Spleen (tissue), 11 donors: Measurements from ENCODE around the gene SPHK2. TPM values are rescaled to one million over a fixed set of nuclear protein-coding genes. Genes with fewer than 3 reads are reported as not detected.

Source experiments
- DNase-seq: peaks from one replicate; pipeline ENCODE4 v3.0.0-alpha.2; 2020
- H3K27ac ChIP-seq, 8 donors: fragments of 200-600 bp; sonication (generic) in 7 of 8; 1 replicate in 4 of 8; 2 replicates in 4 of 8; pipeline versions ENCODE4 v1.5.0 to v1.8.0; 2016 to 2021; ENCODE audit warnings: inconsistent platforms in 4 of 8, mild to moderate bottlenecking in 4 of 8, moderate library complexity in 1 of 8
- H3K27me3 ChIP-seq, 7 donors: fragments of 200-600 bp; sonication (generic) in 6 of 7; replicated peaks in 1 of 7; 1 replicate in 4 of 7; 2 replicates in 3 of 7; pipeline versions ENCODE4 v1.5.0 to v1.8.0; 2016 to 2021; ENCODE audit warnings: inconsistent platforms in 3 of 7, mild to moderate bottlenecking in 1 of 7
- H3K36me3 ChIP-seq, 6 donors: fragments of 200-600 bp; sonication (generic) in 5 of 6; 1 replicate in 4 of 6; 2 replicates in 2 of 6; pipeline versions ENCODE4 v1.5.0 to v1.8.0; 2016 to 2021; ENCODE audit warnings: inconsistent platforms in 2 of 6
- H3K4me1 ChIP-seq, 6 donors: fragments of 200-600 bp; sonication (generic) in 5 of 6; 1 replicate in 3 of 6; 2 replicates in 3 of 6; pipeline versions ENCODE4 v1.5.0 to v1.8.0; 2016 to 2021; ENCODE audit warnings: inconsistent platforms in 3 of 6
- H3K4me3 ChIP-seq, 8 donors: fragments of 200-600 bp; sonication (generic) in 7 of 8; 1 replicate in 4 of 8; 2 replicates in 4 of 8; pipeline versions ENCODE4 v1.5.0 to v1.8.0; 2016 to 2021; ENCODE audit warnings: inconsistent platforms in 4 of 8, mild to moderate bottlenecking in 4 of 8, moderate library complexity in 2 of 8
- H3K9me3 ChIP-seq, 8 donors: fragments of 200-600 bp; sonication (generic) in 7 of 8; 1 replicate in 4 of 8; 2 replicates in 4 of 8; pipeline versions ENCODE4 v1.5.0 to v1.8.0; 2016 to 2021; ENCODE audit warnings: inconsistent platforms in 4 of 8
- POLR2A ChIP-seq, 3 donors: fragments of 450-650 bp; IDR thresholded peaks; one replicate each; pipeline ENCODE4 v1.5.1; 2017; ENCODE audit warnings: antibody characterized with exemption in 3 of 3, mild to moderate bottlenecking in 1 of 3
- POLR2AphosphoS5 ChIP-seq, 3 donors: sonication (generic); formaldehyde crosslinking; IDR thresholded peaks; one replicate each; pipeline ENCODE4 v1.5.1; 2017; ENCODE audit warnings: antibody characterized with exemption in 3 of 3
- WGBS, 5 donors: extraction: QIAGEN DNeasy Blood & Tissue Kit in 3 of 5; methylation state at CpG; one replicate each; pipeline versions ENCODE4 v1.1.5 to v1.1.7; 2013 to 2018; 5-methylcytosine and 5-hydroxymethylcytosine counted together
- intact Hi-C: fragments of 100-400 bp; cut with DNase I; formaldehyde crosslinking; loops from one replicate; pipeline ENCODE4 v1.15.0; 2023; ENCODE audit warnings: low total_unique reads
- polyA plus RNA-seq, 3 donors: library from polyadenylated mRNA; stranded (reverse); fragments of 200-250 nt; gene quantifications; one replicate each; pipeline ENCODE4 v1.2.1, GENCODE V29; 2013
- total RNA-seq, 7 donors: library from RNA; depleted of rRNA in 3 of 7; stranded (reverse); fragments of >200 nt in 3 of 7; fragmentation: NEBNext Ultra II Directional in 4 of 7; extraction: Animal tissue kit (Norgen Biotek cat#: 25700) in 4 of 7; gene quantifications; one replicate each; pipeline versions ENCODE4 v1.1.0 to v1.2.1, GENCODE V29; 2016 to 2021
- TF ChIP-seq, protein P1 (sequence below), 11 experiments: fragments of 200-600 bp in 7 of 11; fragments of 450-650 bp in 4 of 11; sonication (generic) in 4 of 11; IDR thresholded peaks in 8 of 11; conservative IDR thresholded peaks in 3 of 11; 1 replicate in 7 of 11; 2 replicates in 4 of 11; pipeline versions ENCODE4 v1.4.0 to v1.8.0; 2016 to 2021; ENCODE audit warnings: antibody characterized with exemption in 11 of 11, inconsistent platforms in 4 of 11, mild to moderate bottlenecking in 1 of 11
- donor health status: healthy with polysubstance abuse.
- donor health status: DM: no; HTN: no; CAD: no; lungs with moderate emphysema.
- donor health status: DM: no; HTN: no; CAD: no.
- donor health status: Bipolar disorder and iron deficiency.
- donor health status: healthy.
- donor health status: DM: no; HTN: no; CAD: no.
- donor health status: DM: yes; HTN: yes; CAD: no.

The SPHK2 gene
- total and polyA plus RNA-seq, 10 donors: 7.9 to 26.5 (median 21.3) TPM

DNA sequence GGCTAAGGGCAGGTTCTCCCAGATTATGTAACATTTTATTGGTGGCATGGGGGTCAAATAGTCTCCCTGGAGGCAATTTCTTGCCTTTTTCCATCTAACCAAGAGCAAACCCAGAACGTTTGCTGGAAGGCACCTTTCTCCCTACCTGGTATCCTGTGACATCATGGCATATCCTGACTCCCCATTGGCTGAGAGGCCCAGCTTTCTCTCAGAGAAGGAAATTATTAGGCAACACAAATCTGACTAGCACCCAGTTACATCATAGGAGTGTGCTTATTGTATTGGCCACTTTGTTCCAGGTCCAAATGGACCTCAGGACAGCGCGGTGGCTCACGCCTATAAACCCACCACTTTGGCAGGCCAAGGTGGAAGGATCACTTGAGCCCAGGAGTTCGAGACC is 40.5 kb downstream of the SPHK2 start:
- intact Hi-C loops: no loop called here
- H3K27me3 ChIP-seq: no peaks in the 10 kb centered on the region
- TF ChIP-seq POLR2A (IDR thresholded peaks at IDR 0.05) (no peak), POLR2AphosphoS5 (IDR thresholded peaks at IDR 0.05) (no peak)
- TF ChIP-seq, protein P1, sequence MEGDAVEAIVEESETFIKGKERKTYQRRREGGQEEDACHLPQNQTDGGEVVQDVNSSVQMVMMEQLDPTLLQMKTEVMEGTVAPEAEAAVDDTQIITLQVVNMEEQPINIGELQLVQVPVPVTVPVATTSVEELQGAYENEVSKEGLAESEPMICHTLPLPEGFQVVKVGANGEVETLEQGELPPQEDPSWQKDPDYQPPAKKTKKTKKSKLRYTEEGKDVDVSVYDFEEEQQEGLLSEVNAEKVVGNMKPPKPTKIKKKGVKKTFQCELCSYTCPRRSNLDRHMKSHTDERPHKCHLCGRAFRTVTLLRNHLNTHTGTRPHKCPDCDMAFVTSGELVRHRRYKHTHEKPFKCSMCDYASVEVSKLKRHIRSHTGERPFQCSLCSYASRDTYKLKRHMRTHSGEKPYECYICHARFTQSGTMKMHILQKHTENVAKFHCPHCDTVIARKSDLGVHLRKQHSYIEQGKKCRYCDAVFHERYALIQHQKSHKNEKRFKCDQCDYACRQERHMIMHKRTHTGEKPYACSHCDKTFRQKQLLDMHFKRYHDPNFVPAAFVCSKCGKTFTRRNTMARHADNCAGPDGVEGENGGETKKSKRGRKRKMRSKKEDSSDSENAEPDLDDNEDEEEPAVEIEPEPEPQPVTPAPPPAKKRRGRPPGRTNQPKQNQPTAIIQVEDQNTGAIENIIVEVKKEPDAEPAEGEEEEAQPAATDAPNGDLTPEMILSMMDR (IDR thresholded peaks at IDR 0.05 in 8 of 11, conservative IDR thresholded peaks at IDR 0.05 in 3 of 11): no peak
- H3K4me1 ChIP-seq: peaks cover 10 to 21% (median 17%) of the 10 kb centered on the region in 6 donors
- DNase-seq: no peak
- H3K4me3 ChIP-seq: no peak overlapping the region
- H3K9me3 ChIP-seq: no peaks in the 10 kb centered on the region
- no peak overlapping the region for H3K27ac ChIP-seq
- H3K36me3 ChIP-seq: no peaks in the 10 kb centered on the region
- 74 to 81% (median 77%) methylated on average over 5 of the region's 5 CpGs for WGBS, 5 donors

DNA sequence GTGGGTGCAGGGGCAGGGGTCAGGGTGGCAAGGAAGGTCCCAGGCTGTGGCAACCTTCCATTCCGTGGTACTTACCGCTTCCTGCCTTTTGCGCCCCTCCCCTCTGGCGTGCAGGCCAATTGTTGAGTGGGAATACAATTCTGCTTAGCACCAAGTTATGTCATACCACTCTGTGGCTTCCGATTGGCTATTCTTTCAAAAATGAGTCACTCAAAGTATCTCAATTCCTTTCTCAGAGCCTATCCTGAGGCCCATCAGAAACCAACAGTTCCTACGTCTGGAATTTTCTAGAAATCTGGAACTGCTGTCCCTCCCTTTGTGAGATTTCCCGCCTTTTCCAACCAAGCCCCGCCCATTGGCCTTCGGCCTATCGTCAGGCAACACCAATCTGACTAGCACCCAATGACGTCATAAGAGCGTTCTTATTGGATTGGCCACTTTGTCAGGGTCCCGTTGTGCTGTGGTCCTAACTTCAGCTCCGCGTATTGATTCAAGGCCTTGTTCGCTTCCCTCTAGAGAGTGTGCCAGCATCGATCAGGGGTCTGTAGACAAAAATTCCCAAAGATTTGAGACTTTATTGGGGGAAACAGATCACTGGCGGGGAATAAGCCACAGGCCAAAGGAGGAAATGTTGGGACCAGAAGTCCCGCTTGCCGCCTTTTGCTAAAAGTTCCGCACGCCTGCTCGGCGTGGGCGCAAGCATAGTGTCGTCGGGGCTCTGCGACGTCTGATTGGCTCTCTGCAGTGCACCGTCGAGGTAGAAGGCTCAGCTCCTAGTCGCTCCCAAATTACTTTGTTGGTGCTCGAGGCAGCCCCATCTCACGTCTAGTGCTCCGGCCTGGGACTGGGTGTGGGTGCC is 41.8 kb downstream of the SPHK2 start:
- TF ChIP-seq, protein P1 (IDR thresholded peaks at IDR 0.05 in 8 of 11, conservative IDR thresholded peaks at IDR 0.05 in 3 of 11): peak in 2 of 11 experiments; percentile 15 to 24
- peak in 2 of 3 donors; percentile 48 to 52 for TF ChIP-seq POLR2AphosphoS5 (IDR thresholded peaks at IDR 0.05)
- no peak for TF ChIP-seq POLR2A (IDR thresholded peaks at IDR 0.05)
- Histone ChIP-seq H3K4me3 (peak overlapping the region in 4 of 8 donors; percentile 5 to 55 (median 10)), H3K36me3 (no peaks in the 10 kb centered on the region), H3K9me3 (no peaks in the 10 kb centered on the region), H3K27ac (peak overlapping the region; percentile 62 to 85 (median 74)), H3K4me1 (peaks cover 10 to 21% (median 17%) of the 10 kb centered on the region in 6 donors), H3K27me3 (no peaks in the 10 kb centered on the region)
- 45 to 55% (median 46%) methylated on average over 35 of the region's 35 CpGs for WGBS, 5 donors
- DNase-seq: peak; percentile 89
- intact Hi-C loops: no loop called here

DNA sequence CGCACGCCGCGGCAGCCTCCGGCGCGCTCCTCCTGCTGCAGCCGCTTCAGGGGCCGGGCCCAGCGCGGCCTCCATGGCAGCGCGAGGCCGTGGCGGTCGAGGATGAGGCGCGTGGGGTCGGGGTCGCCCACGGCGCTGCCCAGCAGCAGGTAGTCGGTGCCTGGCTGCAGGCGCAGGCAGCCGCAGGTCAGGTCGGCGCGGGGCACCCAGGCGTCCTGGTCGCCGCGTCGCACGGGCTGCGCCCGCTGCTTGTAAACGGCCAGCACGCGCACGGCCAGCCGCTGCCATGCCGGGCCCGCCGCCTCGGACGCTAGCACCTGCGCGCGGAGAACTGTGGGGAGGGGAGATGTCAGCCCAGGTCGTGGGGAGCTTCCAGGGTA is 42.4 kb downstream of the SPHK2 start:
- WGBS, 5 donors: 92 to 98% (median 95%) methylated on average over 40 to 50 of the region's 50 CpGs
- H3K27me3 ChIP-seq: no peaks in the 10 kb centered on the region
- no peak for DNase-seq
- intact Hi-C loops: no loop called here
- TF ChIP-seq POLR2AphosphoS5 (IDR thresholded peaks at IDR 0.05) (no peak), POLR2A (IDR thresholded peaks at IDR 0.05) (no peak)
- TF ChIP-seq, protein P1 (IDR thresholded peaks at IDR 0.05 in 8 of 11, conservative IDR thresholded peaks at IDR 0.05 in 3 of 11): no peak
- H3K4me1 ChIP-seq: peaks cover 10 to 21% (median 17%) of the 10 kb centered on the region in 6 donors
- no peaks in the 10 kb centered on the region for H3K36me3 ChIP-seq
- H3K9me3 ChIP-seq: no peaks in the 10 kb centered on the region
- no peak overlapping the region for H3K4me3 ChIP-seq
- H3K27ac ChIP-seq: peak overlapping the region in 4 of 8 donors; percentile 71 to 85 (median 74)

DNA sequence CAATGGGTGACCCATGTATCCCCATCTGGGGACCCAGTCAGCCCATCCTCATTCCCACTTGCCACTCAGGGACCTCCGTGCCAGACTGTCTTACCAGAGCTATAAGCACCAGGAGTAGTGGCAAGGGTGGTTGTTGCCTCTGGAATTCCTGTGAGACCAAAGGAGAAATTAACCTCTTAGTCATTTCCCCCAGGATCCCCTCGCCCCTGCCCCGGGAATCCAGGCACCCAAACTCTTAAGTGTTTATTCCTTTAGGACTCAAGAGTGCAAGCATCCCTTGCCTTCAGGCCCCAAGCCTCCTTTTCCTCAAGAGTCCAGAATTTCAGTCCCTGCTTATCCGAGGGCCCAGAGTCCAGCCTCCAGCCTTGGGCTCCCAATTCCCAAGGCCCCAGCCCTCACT is 44.4 kb downstream of the SPHK2 start:
- Histone ChIP-seq H3K27ac (no peak overlapping the region), H3K9me3 (no peaks in the 10 kb centered on the region), H3K36me3 (no peaks in the 10 kb centered on the region), H3K4me3 (no peak overlapping the region), H3K4me1 (peaks cover 10 to 21% (median 17%) of the 10 kb centered on the region in 6 donors), H3K27me3 (no peaks in the 10 kb centered on the region)
- 87 to 97% (median 91%) methylated on average over 4 of the region's 4 CpGs for WGBS, 5 donors
- no peak for DNase-seq
- TF ChIP-seq POLR2A (IDR thresholded peaks at IDR 0.05): no peak
- TF ChIP-seq, protein P1 (IDR thresholded peaks at IDR 0.05 in 8 of 11, conservative IDR thresholded peaks at IDR 0.05 in 3 of 11): no peak
- no peak for TF ChIP-seq POLR2AphosphoS5 (IDR thresholded peaks at IDR 0.05)
- intact Hi-C loops: no loop called here
